Measurements from ENCODE around the gene P4HTM.

The P4HTM gene

DNA sequence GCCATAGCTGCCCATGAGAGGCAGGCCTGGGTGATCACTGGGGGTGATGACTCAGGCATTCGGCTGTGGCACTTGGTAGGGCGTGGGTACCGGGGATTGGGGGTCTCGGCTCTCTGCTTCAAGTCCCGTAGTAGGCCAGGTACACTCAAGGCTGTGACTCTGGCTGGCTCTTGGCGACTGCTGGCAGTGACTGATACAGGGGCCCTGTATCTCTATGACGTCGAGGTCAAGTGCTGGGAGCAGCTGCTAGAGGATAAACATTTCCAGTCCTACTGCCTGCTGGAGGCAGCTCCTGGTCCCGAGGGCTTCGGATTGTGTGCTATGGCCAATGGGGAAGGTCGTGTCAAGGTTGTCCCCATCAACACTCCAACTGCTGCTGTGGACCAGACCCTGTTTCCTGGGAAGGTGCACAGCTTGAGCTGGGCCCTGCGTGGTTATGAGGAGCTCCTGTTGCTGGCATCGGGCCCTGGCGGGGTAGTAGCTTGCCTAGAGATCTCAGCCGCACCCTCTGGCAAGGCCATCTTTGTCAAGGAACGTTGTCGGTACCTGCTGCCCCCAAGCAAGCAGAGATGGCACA, 22.5 kb downstream of the P4HTM start:
- ChIA-PET POLR2A (ENCODE audit: low non-redundant PET) (no interaction called here), CTCF (interaction anchor here (0.6 kb wide), 1 partner anchor 10 kb away, joined by 3 read pairs; the partner anchor contains the start of gene NDUFAF3)
- DNase-seq (ENCODE audit: low spot score) = no peak
- peak overlapping the region; percentile 98 for H3K27ac ChIP-seq
- TF ChIP-seq, protein P1, sequence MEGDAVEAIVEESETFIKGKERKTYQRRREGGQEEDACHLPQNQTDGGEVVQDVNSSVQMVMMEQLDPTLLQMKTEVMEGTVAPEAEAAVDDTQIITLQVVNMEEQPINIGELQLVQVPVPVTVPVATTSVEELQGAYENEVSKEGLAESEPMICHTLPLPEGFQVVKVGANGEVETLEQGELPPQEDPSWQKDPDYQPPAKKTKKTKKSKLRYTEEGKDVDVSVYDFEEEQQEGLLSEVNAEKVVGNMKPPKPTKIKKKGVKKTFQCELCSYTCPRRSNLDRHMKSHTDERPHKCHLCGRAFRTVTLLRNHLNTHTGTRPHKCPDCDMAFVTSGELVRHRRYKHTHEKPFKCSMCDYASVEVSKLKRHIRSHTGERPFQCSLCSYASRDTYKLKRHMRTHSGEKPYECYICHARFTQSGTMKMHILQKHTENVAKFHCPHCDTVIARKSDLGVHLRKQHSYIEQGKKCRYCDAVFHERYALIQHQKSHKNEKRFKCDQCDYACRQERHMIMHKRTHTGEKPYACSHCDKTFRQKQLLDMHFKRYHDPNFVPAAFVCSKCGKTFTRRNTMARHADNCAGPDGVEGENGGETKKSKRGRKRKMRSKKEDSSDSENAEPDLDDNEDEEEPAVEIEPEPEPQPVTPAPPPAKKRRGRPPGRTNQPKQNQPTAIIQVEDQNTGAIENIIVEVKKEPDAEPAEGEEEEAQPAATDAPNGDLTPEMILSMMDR (conservative IDR thresholded peaks at IDR 0.05; ENCODE audit: low read depth) = no peak

DNA sequence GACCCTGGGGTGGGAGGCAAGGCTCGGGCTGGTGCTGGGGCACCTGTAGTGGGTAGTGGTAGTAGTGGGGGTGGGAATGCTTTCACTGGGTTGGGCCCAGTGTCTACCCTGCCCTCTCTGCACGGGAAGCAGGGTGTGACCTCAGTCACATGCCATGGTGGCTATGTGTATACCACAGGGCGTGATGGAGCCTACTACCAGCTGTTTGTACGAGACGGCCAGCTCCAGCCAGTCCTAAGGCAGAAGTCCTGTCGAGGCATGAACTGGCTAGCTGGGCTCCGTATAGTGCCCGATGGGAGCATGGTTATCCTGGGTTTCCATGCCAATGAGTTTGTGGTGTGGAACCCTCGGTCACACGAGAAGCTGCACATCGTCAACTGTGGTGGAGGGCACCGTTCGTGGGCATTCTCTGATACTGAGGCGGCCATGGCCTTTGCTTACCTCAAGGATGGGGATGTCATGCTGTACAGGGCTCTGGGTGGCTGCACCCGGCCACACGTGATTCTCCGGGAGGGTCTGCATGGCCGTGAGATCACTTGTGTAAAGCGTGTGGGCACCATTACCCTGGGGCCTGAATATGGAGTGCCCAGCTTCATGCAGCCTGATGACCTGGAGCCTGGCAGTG, 23.2 kb downstream of the P4HTM start:
- peak overlapping the region; percentile 98 for H3K27ac ChIP-seq
- TF ChIP-seq, protein P1 (conservative IDR thresholded peaks at IDR 0.05; ENCODE audit: low read depth) = no peak
- ChIA-PET CTCF (interaction anchor here (0.6 to 0.9 kb wide), 3 partner anchors 9 to 25 kb away, joined by 3 read pairs; partner anchors contain the start of genes NDUFAF3 and P4HTM), POLR2A (ENCODE audit: low non-redundant PET) (no interaction called here)
- no peak for DNase-seq (ENCODE audit: low spot score)

DNA sequence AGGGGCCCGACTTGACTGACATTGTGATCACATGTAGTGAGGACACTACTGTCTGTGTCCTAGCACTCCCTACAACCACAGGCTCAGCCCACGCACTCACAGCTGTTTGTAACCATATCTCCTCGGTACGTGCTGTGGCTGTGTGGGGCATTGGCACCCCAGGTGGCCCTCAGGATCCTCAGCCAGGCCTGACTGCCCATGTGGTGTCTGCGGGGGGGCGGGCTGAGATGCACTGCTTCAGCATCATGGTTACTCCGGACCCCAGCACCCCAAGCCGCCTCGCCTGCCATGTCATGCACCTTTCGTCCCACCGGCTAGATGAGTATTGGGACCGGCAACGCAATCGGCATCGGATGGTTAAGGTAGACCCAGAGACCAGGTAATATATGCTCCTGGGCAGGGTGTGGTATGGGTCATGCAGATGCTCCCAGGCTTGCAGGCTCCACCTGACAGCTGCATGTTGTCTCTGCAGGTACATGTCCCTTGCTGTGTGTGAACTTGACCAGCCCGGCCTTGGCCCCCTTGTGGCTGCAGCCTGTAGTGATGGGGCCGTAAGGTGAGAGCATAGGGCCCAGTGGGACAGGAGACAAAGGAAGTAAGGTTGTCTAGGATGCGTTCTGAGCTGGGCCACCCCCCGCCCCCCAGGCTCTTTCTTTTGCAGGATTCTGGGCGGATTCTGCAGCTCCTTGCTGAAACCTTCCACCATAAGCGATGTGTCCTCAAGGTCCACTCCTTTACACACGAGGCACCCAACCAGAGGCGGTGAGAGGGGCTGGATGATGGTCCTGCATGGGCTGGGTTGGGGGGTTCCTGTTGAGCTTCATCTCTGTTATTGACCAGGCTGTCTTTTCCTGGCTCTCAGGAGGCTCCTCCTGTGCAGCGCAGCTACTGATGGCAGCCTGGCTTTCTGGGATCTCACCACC, 24.0 kb downstream of the P4HTM start:
- TF ChIP-seq, protein P1 (conservative IDR thresholded peaks at IDR 0.05; ENCODE audit: low read depth) = peak; percentile 59
- DNase-seq (ENCODE audit: low spot score) = no peak
- H3K27ac ChIP-seq = peak overlapping the region; percentile 98
- POLR2A ChIA-PET (ENCODE audit: low non-redundant PET) = no interaction called here
- CTCF ChIA-PET = interaction anchor here (0.8 to 0.9 kb wide), 2 partner anchors 24 to 26 kb away, joined by 3 read pairs; partner anchors contain the start of gene P4HTM

- POLR2A ChIA-PET (ENCODE audit: low non-redundant PET) = no interaction called here
- CTCF ChIA-PET = no interaction called here
- TF ChIP-seq, protein P1 (conservative IDR thresholded peaks at IDR 0.05; ENCODE audit: low read depth) = no peak
- DNase-seq (ENCODE audit: low spot score) = no peak
- peak overlapping the region; percentile 98 for H3K27ac ChIP-seq
These were observed 25.0 kb downstream of the P4HTM start for GRCh38 chr3:49015072-49015471.

DNA sequence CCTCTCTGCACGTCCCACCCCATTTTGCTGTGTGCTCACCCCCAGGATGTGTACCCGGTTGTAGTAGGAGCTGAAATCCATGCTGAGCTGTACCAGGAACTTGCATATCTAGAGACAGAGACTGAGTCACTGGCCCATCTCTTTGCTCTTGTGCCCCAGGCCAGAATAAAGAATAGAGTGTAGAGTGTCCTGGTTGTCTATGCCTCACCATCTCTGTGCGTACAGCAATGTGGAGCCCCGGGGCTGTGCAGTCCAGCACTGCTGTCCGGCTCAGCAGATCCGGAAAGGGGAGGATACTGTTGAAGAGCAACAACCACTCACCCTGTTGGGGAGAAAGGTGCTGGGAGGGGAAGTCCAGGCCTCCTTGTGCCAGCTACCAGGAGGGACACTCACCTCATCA, 25.7 kb downstream of the P4HTM start:
- POLR2A ChIA-PET (ENCODE audit: low non-redundant PET) = no interaction called here
- TF ChIP-seq, protein P1 (conservative IDR thresholded peaks at IDR 0.05; ENCODE audit: low read depth) = no peak
- peak overlapping the region; percentile 98 for H3K27ac ChIP-seq
- CTCF ChIA-PET = interaction anchor here (0.5 kb wide), 1 partner anchor 420 kb away, joined by 4 read pairs; no protein-coding TSS in a partner anchor
- no peak for DNase-seq (ENCODE audit: low spot score)
